T-cell (primary cell): Measurements from ENCODE around the gene CACNA1F. TPM values are rescaled to one million over a fixed set of nuclear protein-coding genes. Genes with fewer than 3 reads are reported as not detected.

Experiments
- ATAC-seq, 4 experiments: fragments of 200-7000 bp in 3 of 4; fragments of 150-1000 bp in 1 of 4; cut with Tn5 transposase; replicated peaks in 1 of 4; 1 replicate in 3 of 4; 2 replicates in 1 of 4; pipeline ENCODE4 v1.10.0; 2021; ENCODE audit warnings: moderate library complexity in 3 of 4, mild to moderate bottlenecking in 2 of 4, moderate number of reproducible peaks in 1 of 4
- CTCF ChIA-PET, 2 donors: fragments of 300-600 bp; sonication (Branson Sonifier 250); formaldehyde crosslinking; loops; one replicate each; lab custom pipeline; 2022; ENCODE audit warnings: antibody characterized with exemption in 2 of 2; lab: Charles Lee
- POLR2A ChIA-PET, 2 donors: fragments of 300-600 bp; sonication (Branson Sonifier 250); formaldehyde crosslinking; loops; one replicate each; lab custom pipeline; 2022; ENCODE audit warnings: antibody characterized with exemption in 2 of 2; lab: Charles Lee
- DNase-seq, 35 experiments: peaks; one replicate each; pipeline versions ENCODE4 v3.0.0 to v3.0.0-alpha.2; 2013 to 2023
- H3K27ac ChIP-seq: one replicate; pipeline ENCODE4 v1.5.1; 2013; ENCODE audit warnings: low read length
- H3K27me3 ChIP-seq, 2 experiments: replicated peaks in 1 of 2; 1 replicate in 1 of 2; 2 replicates in 1 of 2; pipeline versions ENCODE4 v1.6.1 to v1.7.0; 2013; ENCODE audit warnings: low read length in 1 of 2, mixed read lengths in 1 of 2; ENCODE audit not compliant: control insufficient read depth in 2 of 2, insufficient read depth in 2 of 2; ENCODE audit errors: extremely low read depth in 1 of 2
- H3K36me3 ChIP-seq, 2 donors: 1 replicate in 1 of 2; 2 replicates in 1 of 2; pipeline versions ENCODE4 v1.6.1 to v1.7.0; 2013; ENCODE audit warnings: low read length in 1 of 2; ENCODE audit not compliant: control insufficient read depth in 2 of 2, insufficient read depth in 1 of 2; ENCODE audit errors: extremely low read depth in 1 of 2
- H3K4me1 ChIP-seq, 2 experiments: 1 replicate in 1 of 2; 2 replicates in 1 of 2; pipeline versions ENCODE4 v1.6.1 to v1.7.0; 2013; ENCODE audit warnings: low read length in 2 of 2, mixed read lengths in 1 of 2; ENCODE audit not compliant: insufficient read depth in 2 of 2, control insufficient read depth in 1 of 2; ENCODE audit errors: extremely low read depth in 1 of 2
- H3K4me3 ChIP-seq, 2 donors: 1 replicate in 1 of 2; 2 replicates in 1 of 2; pipeline versions ENCODE4 v1.5.1 to v1.7.0; 2013; ENCODE audit warnings: mild to moderate bottlenecking in 2 of 2, low read length in 1 of 2, moderate library complexity in 1 of 2; ENCODE audit not compliant: control insufficient read depth in 1 of 2; ENCODE audit errors: extremely low read depth in 1 of 2
- H3K9me3 ChIP-seq: 2 replicates; pipeline ENCODE4 v1.7.0; 2013
- H3K27ac Mint-ChIP-seq, 2 donors: one replicate each; pipeline ENCODE4 v1.8.0; 2020 to 2021; ENCODE audit warnings: mild to moderate bottlenecking in 2 of 2, mixed read lengths in 2 of 2
- H3K27me3 Mint-ChIP-seq, 2 donors: one replicate each; pipeline ENCODE4 v1.8.0; 2021 to 2022; ENCODE audit warnings: mixed read lengths in 2 of 2
- H3K36me3 Mint-ChIP-seq: one replicate; pipeline ENCODE4 v1.8.0; 2021; ENCODE audit warnings: mixed read lengths
- H3K4me1 Mint-ChIP-seq, 3 donors: one replicate each; pipeline ENCODE4 v1.8.0; 2020 to 2022; ENCODE audit warnings: mixed read lengths in 3 of 3, mild to moderate bottlenecking in 1 of 3
- H3K4me3 Mint-ChIP-seq, 3 donors: one replicate each; pipeline ENCODE4 v1.8.0; 2020 to 2022; ENCODE audit warnings: mild to moderate bottlenecking in 3 of 3, mixed read lengths in 3 of 3, moderate library complexity in 3 of 3
- H3K9me3 Mint-ChIP-seq, 3 donors: one replicate each; pipeline ENCODE4 v1.8.0; 2020 to 2022; ENCODE audit warnings: mixed read lengths in 3 of 3
- WGBS: methylation state at CpG from one replicate; pipeline ENCODE4 v1.1.5; 2013; ENCODE audit warnings: missing lambda C conversion rate; ENCODE audit not compliant: insufficient coverage; 5-methylcytosine and 5-hydroxymethylcytosine counted together
- total RNA-seq, 35 experiments: library from RNA in 6 of 35; stranded (reverse) in 6 of 35; fragments of 120-200 nt in 1 of 35; gene quantifications; one replicate each; pipeline versions ENCODE4 v1.2.1 to v1.2.4 and lab custom pipeline; 2013 to 2026

The CACNA1F gene
- total RNA-seq, 5 donors from 2014 or later (not counting 1 experiment from before 2014, with no cell fraction given): 1.4 to 1.9 (median 1.6) TPM

- Histone ChIP-seq H3K4me1 (no peaks in the 10 kb centered on the region), H3K4me3 (no peak overlapping the region), H3K27ac (no peak overlapping the region), H3K36me3 (no peaks in the 10 kb centered on the region), H3K9me3 (no peaks in the 10 kb centered on the region), H3K27me3 (no peaks in the 10 kb centered on the region)
- ChIA-PET CTCF (no interaction called here), POLR2A (no interaction called here)
- Mint-ChIP-seq H3K9me3 (no peaks in the 10 kb centered on the region), H3K27ac (no peak overlapping the region), H3K36me3 (no peaks in the 10 kb centered on the region), H3K4me3 (no peak overlapping the region), H3K27me3 (peaks cover 1 to 21% of the 10 kb centered on the region in 2 donors), H3K4me1 (peaks cover 0 to 4% (median 0%) of the 10 kb centered on the region in 3 donors)
- no peak for DNase-seq
- ATAC-seq: no peak
Measured at GRCh38 chrX:49220100-49220499, 13.0 kb downstream of the CACNA1F start.

DNA sequence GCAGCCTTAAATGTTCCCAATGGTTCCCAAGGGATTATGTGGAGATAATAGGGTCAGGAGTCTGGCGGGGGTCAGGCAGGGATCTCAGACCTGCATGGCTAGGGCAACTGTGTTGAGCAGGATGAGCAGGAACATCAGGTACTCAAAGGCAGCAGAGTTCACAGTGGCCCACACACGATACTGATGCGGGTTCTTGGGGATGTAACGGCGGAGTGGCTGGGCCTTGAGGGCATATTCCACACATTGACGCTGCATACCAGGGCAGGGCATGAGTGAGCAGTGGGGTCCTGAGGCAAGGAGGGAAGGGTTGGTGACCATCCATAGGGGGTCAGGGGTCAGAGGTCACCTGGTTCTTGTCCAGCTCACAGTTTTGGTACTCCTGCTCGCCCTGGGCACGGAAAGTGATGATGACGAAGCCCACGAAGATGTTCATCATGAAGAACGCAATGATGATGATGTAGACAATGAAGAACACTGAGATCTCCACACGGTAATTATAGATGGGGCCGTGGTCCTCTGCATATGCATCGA, 18.1 kb downstream of the CACNA1F start:
- no peaks in the 10 kb centered on the region for H3K27me3 Mint-ChIP-seq
- Histone ChIP-seq H3K27ac (no peak overlapping the region), H3K27me3 (peaks cover 0 to 9% of the 10 kb centered on the region in 2 experiments), H3K4me1 (no peaks in the 10 kb centered on the region), H3K36me3 (no peaks in the 10 kb centered on the region), H3K9me3 (no peaks in the 10 kb centered on the region), H3K4me3 (no peak overlapping the region)
- CTCF ChIA-PET: no interaction called here
- POLR2A ChIA-PET: no interaction called here
- ATAC-seq: no peak
- peaks cover 0 to 8% (median 0%) of the 10 kb centered on the region in 3 donors for H3K9me3 Mint-ChIP-seq
- H3K36me3 Mint-ChIP-seq: no peaks in the 10 kb centered on the region
- peaks cover 0 to 3% (median 0%) of the 10 kb centered on the region in 3 donors for H3K4me1 Mint-ChIP-seq
- no peak for DNase-seq
- 95% methylated on average over 2 of the region's 14 CpGs for WGBS
- H3K27ac Mint-ChIP-seq: no peak overlapping the region
- H3K4me3 Mint-ChIP-seq: no peak overlapping the region

- H3K36me3 Mint-ChIP-seq: no peaks in the 10 kb centered on the region
- no peaks in the 10 kb centered on the region for H3K27me3 Mint-ChIP-seq
- Histone ChIP-seq H3K9me3 (no peaks in the 10 kb centered on the region), H3K36me3 (no peaks in the 10 kb centered on the region), H3K27me3 (peaks cover 0 to 14% of the 10 kb centered on the region in 2 experiments), H3K27ac (no peak overlapping the region), H3K4me3 (no peak overlapping the region), H3K4me1 (peaks cover 0 to 2% of the 10 kb centered on the region in 2 experiments)
- no peak overlapping the region for H3K27ac Mint-ChIP-seq
- no CpG with 5 or more reads among the region's 2 CpGs for WGBS
- peaks cover 0 to 8% (median 0%) of the 10 kb centered on the region in 3 donors for H3K9me3 Mint-ChIP-seq
- no peak overlapping the region for H3K4me3 Mint-ChIP-seq
- POLR2A ChIA-PET: no interaction called here
- CTCF ChIA-PET: interaction anchor here in 1 of 2 donors (0.6 kb wide), 1 partner anchor 770 kb away, joined by 3 read pairs; no protein-coding TSS in a partner anchor
- no peak for DNase-seq
- ATAC-seq: no peak
- no peaks in the 10 kb centered on the region for H3K4me1 Mint-ChIP-seq
Measured at GRCh38 chrX:49214416-49214815, 18.7 kb downstream of the CACNA1F start.

- ATAC-seq (no peak), DNase-seq (no peak)
- POLR2A ChIA-PET: no interaction called here
- Histone ChIP-seq H3K27ac (no peak overlapping the region), H3K36me3 (no peaks in the 10 kb centered on the region), H3K4me3 (no peak overlapping the region), H3K27me3 (peaks cover 0 to 14% of the 10 kb centered on the region in 2 experiments), H3K9me3 (no peaks in the 10 kb centered on the region), H3K4me1 (peaks cover 0 to 2% of the 10 kb centered on the region in 2 experiments)
- CTCF ChIA-PET: no interaction called here
- Mint-ChIP-seq H3K27ac (no peak overlapping the region), H3K36me3 (no peaks in the 10 kb centered on the region), H3K27me3 (no peaks in the 10 kb centered on the region), H3K9me3 (peaks cover 0 to 8% (median 0%) of the 10 kb centered on the region in 3 donors), H3K4me3 (no peak overlapping the region), H3K4me1 (no peaks in the 10 kb centered on the region)
- WGBS: 60% methylated on average over 1 of the region's 1 CpG
Measured at GRCh38 chrX:49212861-49213260, 20.3 kb downstream of the CACNA1F start.

- CTCF ChIA-PET: no interaction called here
- no peak overlapping the region for H3K27ac Mint-ChIP-seq
- no peaks in the 10 kb centered on the region for H3K36me3 Mint-ChIP-seq
Measured at GRCh38 chrX:49212209-49212608, 20.9 kb downstream of the CACNA1F start.

DNA sequence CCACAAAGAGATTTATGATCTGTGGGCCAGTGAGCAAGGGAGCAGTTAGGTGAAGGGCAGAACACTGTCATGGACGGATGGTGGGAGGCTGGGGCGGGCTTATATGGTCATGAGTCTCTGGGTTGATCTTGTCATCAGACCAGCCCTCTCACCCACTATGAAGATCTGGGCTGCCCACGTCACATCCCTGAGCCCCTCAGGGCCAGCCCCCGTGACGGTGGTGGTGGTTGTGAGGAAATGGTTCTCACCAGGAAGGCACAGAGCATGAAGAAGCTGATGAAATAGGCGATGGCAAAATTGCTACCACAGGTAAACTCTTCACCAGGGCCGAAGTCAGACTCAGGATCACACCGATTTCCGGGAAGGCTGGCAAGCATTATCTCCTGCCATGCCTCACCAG, 22.1 kb downstream of the CACNA1F start:
- no CpG with 5 or more reads among the region's 9 CpGs for WGBS
- H3K9me3 ChIP-seq: no peaks in the 10 kb centered on the region
- DNase-seq: no peak
- no peak overlapping the region for H3K27ac ChIP-seq
- peaks cover 0 to 8% (median 0%) of the 10 kb centered on the region in 3 donors for H3K9me3 Mint-ChIP-seq
- no peak for ATAC-seq
- H3K4me3 Mint-ChIP-seq: no peak overlapping the region
- ChIA-PET CTCF (no interaction called here), POLR2A (interaction anchor here (0.5 to 0.7 kb wide), 2 partner anchors 79 to 90 kb away, joined by 3 to 4 read pairs; no protein-coding TSS in a partner anchor)
- no peak overlapping the region for H3K4me3 ChIP-seq
- no peaks in the 10 kb centered on the region for H3K27me3 Mint-ChIP-seq
- H3K36me3 Mint-ChIP-seq: no peaks in the 10 kb centered on the region
- H3K27ac Mint-ChIP-seq: no peak overlapping the region
- H3K36me3 ChIP-seq: no peaks in the 10 kb centered on the region
- peaks cover 0 to 16% of the 10 kb centered on the region in 2 experiments for H3K27me3 ChIP-seq
- no peaks in the 10 kb centered on the region for H3K4me1 Mint-ChIP-seq
- H3K4me1 ChIP-seq: peaks cover 0 to 2% of the 10 kb centered on the region in 2 experiments

More at GRCh38 chrX:49212209-49212608, 20.9 kb downstream of the CACNA1F start:
- H3K4me1 ChIP-seq: peaks cover 0 to 2% of the 10 kb centered on the region in 2 experiments
- H3K27me3 ChIP-seq: peaks cover 0 to 14% of the 10 kb centered on the region in 2 experiments
- ATAC-seq: no peak
- no peak for DNase-seq
- H3K4me3 ChIP-seq: no peak overlapping the region
- Mint-ChIP-seq H3K9me3 (peaks cover 0 to 8% (median 0%) of the 10 kb centered on the region in 3 donors), H3K27me3 (no peaks in the 10 kb centered on the region), H3K4me3 (no peak overlapping the region), H3K4me1 (no peaks in the 10 kb centered on the region)
- no peaks in the 10 kb centered on the region for H3K36me3 ChIP-seq
- WGBS: 100% methylated on average over 2 of the region's 2 CpGs
- POLR2A ChIA-PET: no interaction called here
- H3K9me3 ChIP-seq: no peaks in the 10 kb centered on the region
- no peak overlapping the region for H3K27ac ChIP-seq
